ENCODE results near the gene RUNX3.

The RUNX3 gene

GRCh38 chr1:24918370-24918769 is 11.7 kb downstream of the RUNX3 start:
- no peaks in the 10 kb centered on the region; the same call in none of the 2 replicates for H3F3A ChIP-seq (ENCODE audit: insufficient read depth)
- no peak overlapping the region for H3K4me2 ChIP-seq (ENCODE audit: low read depth, low read length, poor library complexity, severe bottlenecking)
- H3K36me3 ChIP-seq (ENCODE audit: low read length) = no peaks in the 10 kb centered on the region
- H3K79me2 ChIP-seq (ENCODE audit: insufficient read depth, low read length) = peaks cover 10% of the 10 kb centered on the region; the same call in 1 of the 2 replicates
- no peak overlapping the region for H3K4me3 ChIP-seq (ENCODE audit: insufficient read depth, low read length, poor library complexity, severe bottlenecking)
- H3K9me2 ChIP-seq (replicated peaks; ENCODE audit: insufficient read depth, low read length) = no peaks in the 10 kb centered on the region
- TF ChIP-seq CTCF (IDR thresholded peaks at IDR 0.05; ENCODE audit: insufficient read depth, low read length, poor library complexity, severe bottlenecking) (no peak), EZH2phosphoT487 (conservative IDR thresholded peaks at IDR 0.05; ENCODE audit: low read length) (no peak)
- H4K20me1 ChIP-seq (ENCODE audit: low read depth, low read length) = no peaks in the 10 kb centered on the region
- H3K9ac ChIP-seq (ENCODE audit: low read length) = no peak overlapping the region
- H3K9me3 ChIP-seq (ENCODE audit: insufficient read depth, low read length) = no peaks in the 10 kb centered on the region
- H3K27me3 ChIP-seq (ENCODE audit: low read length) = no peaks in the 10 kb centered on the region
- H2AFZ ChIP-seq (ENCODE audit: low read depth, low read length, severe bottlenecking) = no peak overlapping the region
- H3K27ac ChIP-seq (ENCODE audit: low read depth, low read length) = no peak overlapping the region

GRCh38 chr1:24917327-24918074 is 12.6 kb downstream of the RUNX3 start:
- Histone ChIP-seq H3K9ac (ENCODE audit: low read length) (no peak overlapping the region), H3K9me2 (replicated peaks; ENCODE audit: insufficient read depth, low read length) (no peaks in the 10 kb centered on the region), H3F3A (ENCODE audit: insufficient read depth) (no peaks in the 10 kb centered on the region; the same call in none of the 2 replicates), H4K20me1 (ENCODE audit: low read depth, low read length) (no peaks in the 10 kb centered on the region), H3K4me2 (ENCODE audit: low read depth, low read length, poor library complexity, severe bottlenecking) (no peak overlapping the region), H3K36me3 (ENCODE audit: low read length) (no peaks in the 10 kb centered on the region), H3K79me2 (ENCODE audit: insufficient read depth, low read length) (peaks cover 8% of the 10 kb centered on the region; the same call in 1 of the 2 replicates), H3K4me3 (ENCODE audit: insufficient read depth, low read length, poor library complexity, severe bottlenecking) (no peak overlapping the region), H2AFZ (ENCODE audit: low read depth, low read length, severe bottlenecking) (no peak overlapping the region), H3K27ac (ENCODE audit: low read depth, low read length) (no peak overlapping the region), H3K9me3 (ENCODE audit: insufficient read depth, low read length) (no peaks in the 10 kb centered on the region), H3K27me3 (ENCODE audit: low read length) (no peaks in the 10 kb centered on the region)
- TF ChIP-seq CTCF (IDR thresholded peaks at IDR 0.05; ENCODE audit: insufficient read depth, low read length, poor library complexity, severe bottlenecking) (no peak), EZH2phosphoT487 (conservative IDR thresholded peaks at IDR 0.05; ENCODE audit: low read length) (no peak)

- no peak for TF ChIP-seq CTCF (IDR thresholded peaks at IDR 0.05; ENCODE audit: insufficient read depth, low read length, poor library complexity, severe bottlenecking)
- no peak for TF ChIP-seq EZH2phosphoT487 (conservative IDR thresholded peaks at IDR 0.05; ENCODE audit: low read length)
- H3K27me3 ChIP-seq (ENCODE audit: low read length) = no peaks in the 10 kb centered on the region
- H3K4me2 ChIP-seq (ENCODE audit: low read depth, low read length, poor library complexity, severe bottlenecking) = peak overlapping the region; percentile 25
- no peaks in the 10 kb centered on the region for H3K9me2 ChIP-seq (replicated peaks; ENCODE audit: insufficient read depth, low read length)
- no peaks in the 10 kb centered on the region; the same call in none of the 2 replicates for H3F3A ChIP-seq (ENCODE audit: insufficient read depth)
- peak overlapping the region; percentile 76 for H3K27ac ChIP-seq (ENCODE audit: low read depth, low read length)
- H3K4me3 ChIP-seq (ENCODE audit: insufficient read depth, low read length, poor library complexity, severe bottlenecking) = no peak overlapping the region
- H3K9ac ChIP-seq (ENCODE audit: low read length) = no peak overlapping the region
- H4K20me1 ChIP-seq (ENCODE audit: low read depth, low read length) = no peaks in the 10 kb centered on the region
- no peaks in the 10 kb centered on the region for H3K36me3 ChIP-seq (ENCODE audit: low read length)
- H2AFZ ChIP-seq (ENCODE audit: low read depth, low read length, severe bottlenecking) = no peak overlapping the region
- H3K79me2 ChIP-seq (ENCODE audit: insufficient read depth, low read length) = peaks cover 3% of the 10 kb centered on the region; the same call in 1 of the 2 replicates
- no peaks in the 10 kb centered on the region for H3K9me3 ChIP-seq (ENCODE audit: insufficient read depth, low read length)
Measured at GRCh38 chr1:24915816-24916602, 14.1 kb downstream of the RUNX3 start.
